Heart left ventricle (tissue), 13 donors: ENCODE measurements around the gene NOX3.

ENCODE experiments used
- CTCF ChIP-seq, 12 donors: fragments of 200-600 bp; sonication (generic) in 4 of 12; IDR thresholded peaks; one replicate each; pipeline versions ENCODE4 v1.5.0 to v1.8.0; 2018 to 2022; ENCODE audit warnings: antibody characterized with exemption in 12 of 12, mild to moderate bottlenecking in 5 of 12
- POLR2A ChIP-seq, 2 donors: fragments of 450-650 bp; IDR thresholded peaks; one replicate each; pipeline ENCODE4 v1.6.1; 2017; ENCODE audit warnings: antibody characterized with exemption in 2 of 2, mild to moderate bottlenecking in 2 of 2, moderate library complexity in 2 of 2
- donor health status: ischemic (EF 13 %, LVEDD 7.1; RV severe dilation, severe dysfunction).
- donor health status: DM: no; HTN: yes; CAD: no.
- donor health status: DM: no; HTN: no; CAD: no.
- donor health status: ischemic (EF 25% LVEDD 6.9; RV normal size, moderate dysfunction).
- donor health status: ischemic (EF 25% LVEDD 5.7; RV mildly dilated, moderate dysfunction).
- donor health status: ischemic (EF 35%, LVEDD 5.7; RV mildly dilated, moderate dysfunction).
- donor health status: nonischemic (EF 11% LVEDD 7.7; RV severe dilation, severe dysfunction).
- donor health status: DM: yes; HTN: yes; CAD: no.
- donor health status: PGD.
- donor health status: ischemic (EF 29% LVEDD 5.4; RV normal size, mild dysfunction).
- donor health status: nonischemic (EF 23%, LVEDD 6.1; RV moderate dilation, normal function).

DNA sequence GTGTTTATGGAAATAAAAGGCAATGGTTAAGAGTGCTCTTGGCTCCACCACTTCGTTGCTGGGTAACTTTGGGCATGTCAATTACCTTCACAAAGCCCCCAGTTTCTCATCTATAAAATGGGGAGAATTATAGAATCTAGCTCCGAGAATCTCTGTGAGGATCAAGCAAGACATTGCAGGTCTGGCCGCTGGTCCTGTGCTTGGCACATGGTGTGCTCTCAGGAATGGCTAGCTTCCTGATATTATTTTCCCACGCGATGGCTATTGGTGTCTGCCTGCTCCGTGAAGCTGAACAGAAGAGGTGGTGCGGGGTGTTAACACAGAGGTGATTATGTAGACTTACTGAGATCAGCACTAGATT lies 57.0 kb downstream of the NOX3 start:
- TF ChIP-seq CTCF (IDR thresholded peaks at IDR 0.05) = no peak
- TF ChIP-seq POLR2A (IDR thresholded peaks at IDR 0.05) = no peak
